ENCODE measurements around the gene INSR. TPM values are rescaled to one million over a fixed set of nuclear protein-coding genes. Genes with fewer than 3 reads are reported as not detected.

The INSR gene
- total RNA-seq, 1 donor from 2014 or later: 39.3 TPM

DNA sequence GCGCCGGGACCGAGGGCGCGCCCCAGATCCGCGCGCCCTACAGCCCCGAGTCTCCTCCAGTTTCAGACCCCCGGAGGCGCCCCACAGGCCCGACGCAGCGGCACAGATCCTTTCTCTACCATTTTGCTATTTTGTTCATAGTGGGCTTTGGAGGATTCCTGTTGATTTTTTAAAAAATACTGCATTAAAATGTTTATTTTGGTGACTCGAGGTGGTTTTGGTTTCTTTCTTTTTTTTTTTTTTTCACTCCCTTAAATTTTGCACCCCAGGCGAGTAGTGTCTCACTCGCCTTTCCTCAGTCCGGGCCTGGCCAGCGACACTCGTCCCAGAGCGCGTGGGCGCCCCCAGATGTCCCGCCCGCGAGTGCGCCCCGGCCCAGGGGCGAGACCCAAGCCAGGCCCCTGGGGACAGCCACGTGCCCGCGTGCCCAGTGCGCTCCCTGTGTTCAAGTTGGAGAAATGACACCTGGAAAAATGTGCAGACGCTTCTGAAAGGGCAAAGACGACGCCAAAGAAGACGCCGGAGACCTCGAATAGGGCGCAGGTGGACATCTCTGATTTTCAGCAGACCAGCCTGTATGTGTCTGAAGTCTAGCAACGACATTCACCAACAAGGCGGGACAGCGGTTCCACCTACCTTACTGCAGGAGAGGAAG lies 471 bp upstream of the INSR start:
- Histone ChIP-seq H3K4me1 (peaks cover 5% of the 10 kb centered on the region in 2 donors), H3K4me3 (peak overlapping the region; percentile 94 to 99), H3K9me3 (no peaks in the 10 kb centered on the region), H3K27me3 (no peaks in the 10 kb centered on the region), H3K27ac (peak overlapping the region; percentile 81 to 95), H3K36me3 (no peaks in the 10 kb centered on the region)
- intact Hi-C loops (cut with DNase I): loop anchor here (1.0 to 2.0 kb wide), 6 partner anchors 46 to 195 kb away; no protein-coding TSS in a partner anchor
- peak in 1 of 2 donors; percentile 89 for DNase-seq (ENCODE audit: low spot score in 2 of 2)
- peak; percentile 49 to 82 (median 64) for TF ChIP-seq CTCF (IDR thresholded peaks at IDR 0.05)

DNA sequence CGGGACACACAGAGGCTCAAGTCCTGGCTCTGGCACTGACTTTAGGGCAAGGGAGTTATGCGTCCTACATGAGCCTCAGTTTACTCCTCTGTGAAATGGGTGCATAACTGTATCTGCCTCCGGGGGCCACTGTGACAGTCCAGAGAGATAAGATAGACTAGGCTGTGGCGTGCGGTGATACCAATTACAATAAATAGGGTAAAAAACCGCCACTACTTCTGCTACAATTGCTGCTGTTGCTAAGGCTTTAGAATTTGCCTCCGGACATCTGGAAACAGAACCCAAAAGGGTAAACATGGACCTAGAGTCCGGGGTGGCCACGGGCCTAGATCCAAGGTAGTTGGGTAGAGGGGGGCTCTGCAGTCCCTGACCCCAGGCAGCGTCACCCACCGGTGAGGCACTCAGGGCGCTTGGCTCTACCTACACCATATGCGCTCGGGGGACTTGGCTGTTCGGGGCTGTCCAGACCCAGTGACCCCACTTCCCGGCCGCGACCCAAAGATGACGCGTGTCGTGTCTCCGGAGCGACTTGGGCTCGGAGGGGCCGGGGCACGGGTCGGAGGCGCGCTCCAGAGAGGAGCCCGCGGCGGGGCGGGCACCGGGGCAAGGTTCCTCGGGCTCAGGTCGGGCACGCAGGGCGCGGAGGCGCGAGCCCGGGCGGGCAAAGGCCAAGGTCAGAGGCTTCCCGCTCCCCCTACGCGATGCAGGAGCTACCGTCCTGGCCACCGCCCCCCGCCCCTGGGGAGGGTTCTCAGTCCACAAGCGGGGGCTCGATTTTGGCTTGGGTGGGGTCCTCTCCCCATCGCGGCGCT lies 1.1 kb downstream of the INSR start:
- Histone ChIP-seq H3K4me3 (peak overlapping the region; percentile 94 to 99), H3K4me1 (peaks cover 5% of the 10 kb centered on the region in 2 donors), H3K9me3 (no peaks in the 10 kb centered on the region), H3K27me3 (no peaks in the 10 kb centered on the region), H3K36me3 (no peaks in the 10 kb centered on the region), H3K27ac (peak overlapping the region; percentile 95 to 96)
- no peak for TF ChIP-seq CTCF (IDR thresholded peaks at IDR 0.05)
- intact Hi-C loops (cut with DNase I): no loop called here
- DNase-seq (ENCODE audit: low spot score in 2 of 2): peak in 1 of 2 donors; percentile 71

DNA sequence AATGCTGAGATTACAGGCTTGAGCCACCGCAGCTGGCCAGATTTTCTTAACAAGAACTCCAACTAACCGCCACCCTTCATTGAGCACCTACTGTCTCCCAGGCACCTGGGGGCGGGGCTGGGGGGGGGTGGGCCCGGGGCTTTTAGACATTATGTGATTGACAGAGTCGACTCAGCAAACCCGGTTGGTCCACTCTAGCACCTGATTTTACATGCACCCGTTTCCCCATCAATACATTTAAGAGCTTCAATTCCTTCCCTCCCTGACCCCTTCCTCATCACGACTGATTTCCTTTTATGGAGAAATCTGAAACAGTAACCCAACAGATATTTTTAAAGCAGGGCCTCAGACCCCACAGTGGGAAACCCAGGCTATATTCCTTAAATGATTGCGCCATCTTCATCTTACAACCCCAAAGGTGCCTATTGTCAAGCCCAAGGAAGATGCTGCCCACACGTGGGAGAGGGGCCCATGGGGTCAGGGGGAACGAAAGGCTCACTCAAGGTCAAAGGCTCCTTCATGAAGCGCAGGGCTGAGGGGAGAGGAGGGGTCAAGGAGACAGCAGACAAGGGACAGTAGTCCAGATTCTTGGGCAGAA lies 1.8 kb downstream of the INSR start:
- Histone ChIP-seq H3K27ac (peak overlapping the region; percentile 95 to 96), H3K4me3 (peak overlapping the region; percentile 94 to 99), H3K36me3 (no peaks in the 10 kb centered on the region), H3K27me3 (no peaks in the 10 kb centered on the region), H3K4me1 (peaks cover 5% of the 10 kb centered on the region in 2 donors), H3K9me3 (no peaks in the 10 kb centered on the region)
- intact Hi-C loops (cut with DNase I): no loop called here
- no peak for TF ChIP-seq CTCF (IDR thresholded peaks at IDR 0.05)
- no peak for DNase-seq (ENCODE audit: low spot score in 2 of 2)

- peaks cover 0 to 5% of the 10 kb centered on the region in 2 donors for H3K36me3 ChIP-seq
- no peak overlapping the region for H3K27ac ChIP-seq
- H3K4me3 ChIP-seq: no peak overlapping the region
- no peaks in the 10 kb centered on the region for H3K27me3 ChIP-seq
- no peaks in the 10 kb centered on the region for H3K9me3 ChIP-seq
- intact Hi-C loops (cut with DNase I): no loop called here
- no peak for DNase-seq (ENCODE audit: low spot score in 2 of 2)
- TF ChIP-seq CTCF (IDR thresholded peaks at IDR 0.05): no peak
- peaks cover 0 to 5% of the 10 kb centered on the region in 2 donors for H3K4me1 ChIP-seq
Observed at GRCh38 chr19:7288977-7289376, 5.2 kb downstream of the INSR start.

- no peak for DNase-seq (ENCODE audit: low spot score in 2 of 2)
- TF ChIP-seq CTCF (IDR thresholded peaks at IDR 0.05): no peak
- Histone ChIP-seq H3K36me3 (peaks cover 0 to 5% of the 10 kb centered on the region in 2 donors), H3K9me3 (no peaks in the 10 kb centered on the region), H3K27me3 (no peaks in the 10 kb centered on the region), H3K4me3 (no peak overlapping the region), H3K4me1 (peaks cover 0 to 5% of the 10 kb centered on the region in 2 donors), H3K27ac (peak overlapping the region in 1 of 2 donors; percentile 17)
- intact Hi-C loops (cut with DNase I): no loop called here
Observed at GRCh38 chr19:7288131-7288530, 6.1 kb downstream of the INSR start.
